22Rv1 (cell line): Measurements from ENCODE around the gene ZFP1.

Source experiments
- CTCF ChIP-seq: fragments of 450-650 bp; IDR thresholded peaks from 2 replicates; pipeline ENCODE4 v1.5.1; 2017; ENCODE audit warnings: mild to moderate bottlenecking
- ZFX ChIP-seq: fragments of 450-650 bp; IDR thresholded peaks from 2 replicates; pipeline ENCODE4 v1.6.1; 2017; ENCODE audit warnings: antibody characterized with exemption, borderline replicate concordance

- no peak for TF ChIP-seq CTCF
- no peak for TF ChIP-seq ZFX
Observed at GRCh38 chr16:75216127-75216526, 67.8 kb downstream of the ZFP1 start.
